ENCODE results near the gene ORC3. TPM values are rescaled to one million over a fixed set of nuclear protein-coding genes. Genes with fewer than 3 reads are reported as not detected.

Gene ORC3
- total and polyA plus RNA-seq, 2 donors = 23.4 to 37.4 TPM

DNA sequence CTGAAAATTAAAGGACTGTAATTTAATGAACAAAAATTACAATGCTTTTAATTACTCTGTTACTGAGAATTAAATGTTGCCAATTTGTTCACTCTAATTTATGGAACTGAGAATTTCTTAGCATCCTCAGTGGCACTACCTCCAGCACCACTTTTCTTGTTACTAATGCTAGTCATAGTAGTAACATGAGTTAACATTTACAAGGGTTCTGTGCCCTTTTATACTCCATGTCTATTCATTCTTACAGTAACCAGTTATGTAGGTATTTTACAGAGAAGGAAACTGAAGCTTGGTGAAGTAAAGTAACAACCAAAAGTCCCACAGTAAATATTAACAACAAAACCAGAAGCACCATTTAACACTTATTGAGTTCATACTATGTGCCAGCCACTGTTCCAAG is 34.4 kb upstream of the ORC3 start:
- Histone ChIP-seq H3K4me1 (ENCODE audit: control insufficient read depth in 2 of 2, insufficient read depth in 2 of 2, low read length in 2 of 2) (no peaks in the 10 kb centered on the region), H3K27me3 (ENCODE audit: control insufficient read depth in 2 of 2, insufficient read depth in 1 of 2, low read length in 1 of 2) (no peaks in the 10 kb centered on the region), H3K36me3 (ENCODE audit: control insufficient read depth in 2 of 2, insufficient read depth in 2 of 2, low read length in 1 of 2) (peaks cover 11 to 34% of the 10 kb centered on the region in 2 donors), H3K4me3 (ENCODE audit: low read length in 2 of 2) (no peak overlapping the region), H3K9me3 (ENCODE audit: control insufficient read depth in 2 of 2, insufficient read depth in 1 of 2, low read length in 1 of 2) (peaks cover 0 to 3% of the 10 kb centered on the region in 2 donors), H3K27ac (ENCODE audit: low read depth in 1 of 2, low read length in 1 of 2) (no peak overlapping the region)
- DNase-seq (ENCODE audit: low read depth in 6 of 9, low spot score in 9 of 9) = no peak

DNA sequence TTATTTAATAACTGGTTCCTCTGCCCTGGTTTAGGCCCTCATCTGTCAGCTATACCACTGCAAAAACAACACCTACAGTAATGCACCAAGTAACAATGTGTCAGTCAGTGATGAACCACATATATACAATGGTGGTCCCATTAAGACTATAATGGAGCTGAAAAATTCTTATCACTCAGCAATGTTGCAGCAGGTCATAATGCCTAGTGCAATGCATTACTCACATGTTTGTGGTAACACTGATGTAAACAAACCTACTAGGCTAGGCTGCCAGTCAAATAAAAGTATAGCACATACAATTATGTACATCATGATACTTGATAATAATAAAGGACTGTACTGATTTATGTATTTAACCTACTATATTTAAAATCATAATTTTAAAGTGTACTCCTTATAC is 31.5 kb upstream of the ORC3 start:
- H3K4me3 ChIP-seq (ENCODE audit: low read length in 2 of 2) = no peak overlapping the region
- no peak overlapping the region for H3K27ac ChIP-seq (ENCODE audit: low read depth in 1 of 2, low read length in 1 of 2)
- peaks cover 0 to 3% of the 10 kb centered on the region in 2 donors for H3K9me3 ChIP-seq (ENCODE audit: control insufficient read depth in 2 of 2, insufficient read depth in 1 of 2, low read length in 1 of 2)
- peaks cover 18 to 42% of the 10 kb centered on the region in 2 donors for H3K36me3 ChIP-seq (ENCODE audit: control insufficient read depth in 2 of 2, insufficient read depth in 2 of 2, low read length in 1 of 2)
- H3K27me3 ChIP-seq (ENCODE audit: control insufficient read depth in 2 of 2, insufficient read depth in 1 of 2, low read length in 1 of 2) = no peaks in the 10 kb centered on the region
- DNase-seq (ENCODE audit: low read depth in 6 of 9, low spot score in 9 of 9) = no peak
- no peaks in the 10 kb centered on the region for H3K4me1 ChIP-seq (ENCODE audit: control insufficient read depth in 2 of 2, insufficient read depth in 2 of 2, low read length in 2 of 2)

DNA sequence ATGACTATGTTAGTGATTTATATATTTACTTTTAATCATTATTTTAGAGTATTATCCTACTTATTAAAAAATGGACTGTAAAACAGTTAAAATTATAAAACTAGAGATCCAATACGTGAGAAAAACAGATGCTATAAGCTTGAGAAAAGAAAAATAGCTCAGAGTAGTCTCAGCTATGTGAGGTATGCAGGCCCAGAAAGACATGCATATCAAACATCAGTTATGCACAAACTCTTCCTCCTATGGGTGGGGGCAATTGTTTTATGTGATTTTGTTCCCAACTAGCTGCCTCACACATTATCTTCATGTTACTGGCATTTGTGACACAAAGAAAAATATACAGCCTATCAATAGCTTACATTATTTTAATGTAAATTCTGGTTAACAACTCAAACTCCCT is 28.9 kb upstream of the ORC3 start:
- Histone ChIP-seq H3K9me3 (ENCODE audit: control insufficient read depth in 2 of 2, insufficient read depth in 1 of 2, low read length in 1 of 2) (no peaks in the 10 kb centered on the region), H3K27me3 (ENCODE audit: control insufficient read depth in 2 of 2, insufficient read depth in 1 of 2, low read length in 1 of 2) (no peaks in the 10 kb centered on the region), H3K36me3 (ENCODE audit: control insufficient read depth in 2 of 2, insufficient read depth in 2 of 2, low read length in 1 of 2) (peaks cover 20 to 43% of the 10 kb centered on the region in 2 donors), H3K4me3 (ENCODE audit: low read length in 2 of 2) (no peak overlapping the region), H3K4me1 (ENCODE audit: control insufficient read depth in 2 of 2, insufficient read depth in 2 of 2, low read length in 2 of 2) (no peaks in the 10 kb centered on the region), H3K27ac (ENCODE audit: low read depth in 1 of 2, low read length in 1 of 2) (no peak overlapping the region)
- no peak for DNase-seq (ENCODE audit: low read depth in 6 of 9, low spot score in 9 of 9)
- WGBS = 100% methylated on average over 1 of the region's 1 CpG

DNA sequence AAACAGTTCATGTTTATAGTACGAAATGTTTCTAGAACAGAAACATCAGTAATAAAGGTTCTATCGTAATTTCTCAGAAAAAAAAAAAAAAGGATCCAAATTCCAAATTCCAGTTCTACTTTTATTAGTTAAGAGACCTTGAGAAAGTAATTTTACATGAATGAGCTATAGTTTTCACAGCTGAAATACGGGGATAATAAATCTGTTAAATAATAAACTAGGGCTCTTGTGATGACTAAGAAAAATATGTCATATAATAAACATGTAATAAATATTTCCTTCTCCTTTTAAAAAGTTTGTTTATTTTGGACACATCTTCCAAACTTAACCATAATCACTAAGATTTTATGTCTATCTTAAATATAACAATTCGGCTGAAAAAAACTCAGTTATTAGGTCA is 17.9 kb upstream of the ORC3 start:
- Histone ChIP-seq H3K9me3 (ENCODE audit: control insufficient read depth in 2 of 2, insufficient read depth in 1 of 2, low read length in 1 of 2) (no peaks in the 10 kb centered on the region), H3K27me3 (ENCODE audit: control insufficient read depth in 2 of 2, insufficient read depth in 1 of 2, low read length in 1 of 2) (no peaks in the 10 kb centered on the region), H3K4me1 (ENCODE audit: control insufficient read depth in 2 of 2, insufficient read depth in 2 of 2, low read length in 2 of 2) (peaks cover 10 to 14% of the 10 kb centered on the region in 2 donors), H3K4me3 (ENCODE audit: low read length in 2 of 2) (no peak overlapping the region), H3K36me3 (ENCODE audit: control insufficient read depth in 2 of 2, insufficient read depth in 2 of 2, low read length in 1 of 2) (no peaks in the 10 kb centered on the region), H3K27ac (ENCODE audit: low read depth in 1 of 2, low read length in 1 of 2) (no peak overlapping the region)
- no peak for DNase-seq (ENCODE audit: low read depth in 6 of 9, low spot score in 9 of 9)
- WGBS = 97% methylated on average over 4 of the region's 4 CpGs

DNA sequence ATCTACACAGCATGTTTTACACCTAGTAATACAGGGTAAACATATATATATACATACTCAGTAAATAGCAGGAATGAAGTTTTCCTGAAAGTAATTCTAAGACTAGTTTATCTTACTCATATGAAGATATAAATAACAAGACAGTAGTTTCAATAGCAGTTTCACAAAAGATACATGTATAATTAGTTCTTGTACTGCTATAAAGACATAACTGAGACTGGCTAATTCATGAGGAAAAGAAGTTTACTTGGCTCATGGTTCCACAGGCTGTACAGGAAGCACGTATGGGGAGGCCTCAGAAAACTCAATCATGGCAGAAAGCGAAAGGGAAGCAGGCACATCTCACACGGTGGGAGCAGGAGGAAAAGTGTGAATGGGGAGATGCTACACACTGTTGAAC is 17.1 kb upstream of the ORC3 start:
- Histone ChIP-seq H3K9me3 (ENCODE audit: control insufficient read depth in 2 of 2, insufficient read depth in 1 of 2, low read length in 1 of 2) (no peaks in the 10 kb centered on the region), H3K27me3 (ENCODE audit: control insufficient read depth in 2 of 2, insufficient read depth in 1 of 2, low read length in 1 of 2) (no peaks in the 10 kb centered on the region), H3K36me3 (ENCODE audit: control insufficient read depth in 2 of 2, insufficient read depth in 2 of 2, low read length in 1 of 2) (peaks cover 0 to 3% of the 10 kb centered on the region in 2 donors), H3K4me1 (ENCODE audit: control insufficient read depth in 2 of 2, insufficient read depth in 2 of 2, low read length in 2 of 2) (peaks cover 10 to 14% of the 10 kb centered on the region in 2 donors), H3K4me3 (ENCODE audit: low read length in 2 of 2) (no peak overlapping the region), H3K27ac (ENCODE audit: low read depth in 1 of 2, low read length in 1 of 2) (no peak overlapping the region)
- 94% methylated on average over 3 of the region's 3 CpGs for WGBS
- DNase-seq (ENCODE audit: low read depth in 6 of 9, low spot score in 9 of 9) = no peak

DNA sequence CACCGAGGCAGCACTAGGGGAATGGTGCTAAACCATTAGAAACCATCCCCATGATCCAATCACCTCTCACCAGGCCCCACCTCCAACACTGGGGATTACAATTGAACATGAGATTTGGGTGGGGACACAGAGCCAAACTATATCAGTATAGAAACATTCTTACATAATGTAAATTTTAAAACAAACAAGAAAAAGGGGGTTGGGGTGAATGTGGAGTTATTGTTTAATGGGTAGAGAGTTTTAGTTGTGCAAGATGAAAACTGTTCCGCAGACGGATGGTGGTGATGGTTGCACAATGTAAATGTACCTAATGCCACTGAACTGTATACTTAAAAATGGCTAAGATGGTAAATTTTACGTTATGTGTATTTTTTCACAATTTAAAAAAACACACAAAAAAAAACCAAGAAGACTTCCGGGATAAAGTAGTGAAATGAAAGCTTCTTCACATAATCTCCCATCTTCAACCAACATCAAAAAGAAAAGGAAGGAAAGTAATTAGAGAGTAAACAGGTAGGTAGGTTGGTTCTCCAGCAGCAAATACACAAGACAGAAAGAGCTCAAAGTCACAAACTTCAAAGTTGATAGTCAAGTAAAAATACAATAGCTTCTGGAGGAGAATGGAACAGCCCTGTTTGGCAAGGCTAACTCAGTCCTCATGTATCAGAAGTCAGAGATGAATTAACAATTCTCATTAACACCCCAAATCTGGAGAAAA is 16.5 kb upstream of the ORC3 start:
- Histone ChIP-seq H3K4me3 (ENCODE audit: low read length in 2 of 2) (no peak overlapping the region), H3K27ac (ENCODE audit: low read depth in 1 of 2, low read length in 1 of 2) (no peak overlapping the region), H3K4me1 (ENCODE audit: control insufficient read depth in 2 of 2, insufficient read depth in 2 of 2, low read length in 2 of 2) (peaks cover 10 to 14% of the 10 kb centered on the region in 2 donors), H3K36me3 (ENCODE audit: control insufficient read depth in 2 of 2, insufficient read depth in 2 of 2, low read length in 1 of 2) (peaks cover 0 to 3% of the 10 kb centered on the region in 2 donors), H3K27me3 (ENCODE audit: control insufficient read depth in 2 of 2, insufficient read depth in 1 of 2, low read length in 1 of 2) (no peaks in the 10 kb centered on the region), H3K9me3 (ENCODE audit: control insufficient read depth in 2 of 2, insufficient read depth in 1 of 2, low read length in 1 of 2) (no peaks in the 10 kb centered on the region)
- 93% methylated on average over 5 of the region's 5 CpGs for WGBS
- no peak for DNase-seq (ENCODE audit: low read depth in 6 of 9, low spot score in 9 of 9)

DNA sequence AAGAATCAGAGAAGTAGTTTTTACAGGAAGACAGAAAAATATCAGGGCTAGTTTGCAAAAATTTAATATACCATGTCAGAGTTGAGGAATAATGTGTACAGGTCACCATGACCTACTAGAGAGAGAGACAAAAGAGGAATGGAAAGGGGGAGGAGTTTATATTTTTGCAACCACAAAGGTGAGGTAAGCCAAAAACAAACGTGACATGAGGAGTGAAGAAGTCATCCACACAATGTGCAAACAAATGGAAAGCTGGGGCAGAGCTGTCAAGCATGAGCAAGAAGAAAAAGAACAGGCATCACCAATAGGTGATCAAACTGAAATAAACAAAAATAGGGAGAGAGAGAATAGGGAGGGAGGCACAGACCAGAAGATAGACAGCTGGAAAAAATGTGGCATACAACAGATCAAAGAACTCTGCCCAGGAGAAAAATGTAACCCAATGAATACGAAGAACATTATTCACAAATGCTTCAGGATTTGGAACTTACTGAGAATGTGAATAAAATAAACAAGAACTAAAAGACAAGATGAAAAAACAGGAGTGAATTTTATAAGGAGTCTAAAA is 15.6 kb upstream of the ORC3 start:
- WGBS = 50% methylated on average over 2 of the region's 2 CpGs
- Histone ChIP-seq H3K27ac (ENCODE audit: low read depth in 1 of 2, low read length in 1 of 2) (peak overlapping the region; percentile 14 to 31), H3K9me3 (ENCODE audit: control insufficient read depth in 2 of 2, insufficient read depth in 1 of 2, low read length in 1 of 2) (no peaks in the 10 kb centered on the region), H3K4me3 (ENCODE audit: low read length in 2 of 2) (no peak overlapping the region), H3K4me1 (ENCODE audit: control insufficient read depth in 2 of 2, insufficient read depth in 2 of 2, low read length in 2 of 2) (peaks cover 10 to 14% of the 10 kb centered on the region in 2 donors), H3K36me3 (ENCODE audit: control insufficient read depth in 2 of 2, insufficient read depth in 2 of 2, low read length in 1 of 2) (peaks cover 0 to 3% of the 10 kb centered on the region in 2 donors), H3K27me3 (ENCODE audit: control insufficient read depth in 2 of 2, insufficient read depth in 1 of 2, low read length in 1 of 2) (no peaks in the 10 kb centered on the region)
- DNase-seq (ENCODE audit: low read depth in 6 of 9, low spot score in 9 of 9) = peak in 1 of 9 donors; percentile 51

DNA sequence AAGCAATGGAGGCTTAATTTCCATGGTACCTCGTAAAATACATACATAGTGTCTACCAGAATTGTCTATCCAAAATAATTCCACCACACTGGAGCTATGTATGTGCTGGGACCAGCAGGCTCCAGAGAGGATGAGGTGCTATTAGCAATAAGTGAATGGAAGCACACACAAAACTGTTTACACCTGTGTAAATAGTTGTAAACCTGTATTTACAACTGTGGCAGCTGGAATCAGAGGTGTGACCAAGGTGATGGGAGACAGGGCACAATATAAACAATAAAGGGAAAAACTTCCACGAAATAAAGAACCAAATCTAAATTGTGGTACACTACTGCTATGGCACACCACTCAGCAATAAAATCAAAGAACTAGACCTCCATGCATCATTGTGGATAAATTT is 14.5 kb upstream of the ORC3 start:
- Histone ChIP-seq H3K27ac (ENCODE audit: low read depth in 1 of 2, low read length in 1 of 2) (no peak overlapping the region), H3K27me3 (ENCODE audit: control insufficient read depth in 2 of 2, insufficient read depth in 1 of 2, low read length in 1 of 2) (no peaks in the 10 kb centered on the region), H3K4me1 (ENCODE audit: control insufficient read depth in 2 of 2, insufficient read depth in 2 of 2, low read length in 2 of 2) (peaks cover 10 to 14% of the 10 kb centered on the region in 2 donors), H3K36me3 (ENCODE audit: control insufficient read depth in 2 of 2, insufficient read depth in 2 of 2, low read length in 1 of 2) (peaks cover 2 to 3% of the 10 kb centered on the region in 2 donors), H3K4me3 (ENCODE audit: low read length in 2 of 2) (no peak overlapping the region), H3K9me3 (ENCODE audit: control insufficient read depth in 2 of 2, insufficient read depth in 1 of 2, low read length in 1 of 2) (no peaks in the 10 kb centered on the region)
- 97% methylated on average over 2 of the region's 2 CpGs for WGBS
- DNase-seq (ENCODE audit: low read depth in 6 of 9, low spot score in 9 of 9) = no peak

DNA sequence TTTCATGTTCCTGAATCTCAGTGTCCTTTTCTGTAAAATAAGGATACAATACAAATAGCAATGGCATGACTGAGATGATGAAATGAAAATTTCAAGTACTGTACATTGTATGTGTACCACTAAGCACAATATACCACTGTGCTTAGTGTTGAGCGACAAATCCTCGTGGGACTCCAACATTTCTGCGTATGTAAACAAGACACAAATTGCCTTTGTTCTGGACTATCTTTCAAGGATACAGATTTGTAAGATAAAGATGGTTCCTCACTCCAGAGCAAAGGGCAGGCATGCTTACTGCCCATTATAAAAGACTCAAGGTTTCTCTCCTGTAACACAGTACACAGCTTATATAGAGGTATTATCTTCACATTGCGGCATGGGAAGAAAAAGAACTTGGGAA is 6.1 kb upstream of the ORC3 start:
- no peak overlapping the region for H3K27ac ChIP-seq (ENCODE audit: low read depth in 1 of 2, low read length in 1 of 2)
- no peak for DNase-seq (ENCODE audit: low read depth in 6 of 9, low spot score in 9 of 9)
- no peaks in the 10 kb centered on the region for H3K9me3 ChIP-seq (ENCODE audit: control insufficient read depth in 2 of 2, insufficient read depth in 1 of 2, low read length in 1 of 2)
- peaks cover 6 to 9% of the 10 kb centered on the region in 2 donors for H3K4me1 ChIP-seq (ENCODE audit: control insufficient read depth in 2 of 2, insufficient read depth in 2 of 2, low read length in 2 of 2)
- H3K4me3 ChIP-seq (ENCODE audit: low read length in 2 of 2) = no peak overlapping the region
- H3K27me3 ChIP-seq (ENCODE audit: control insufficient read depth in 2 of 2, insufficient read depth in 1 of 2, low read length in 1 of 2) = no peaks in the 10 kb centered on the region
- H3K36me3 ChIP-seq (ENCODE audit: control insufficient read depth in 2 of 2, insufficient read depth in 2 of 2, low read length in 1 of 2) = peaks cover 6 to 35% of the 10 kb centered on the region in 2 donors
- WGBS = 99% methylated on average over 4 of the region's 4 CpGs

Measured in thymus (tissue), 11 donors.